ENCODE data around the gene FRZB.
A peak's percentile ranks its signal among the peaks of the same experiment; 100 is the strongest.
"Not testable (repeated sequence)": the region's sequence is repeated elsewhere in the genome, so short reads cannot be mapped to it uniquely, and the experiment has no call there.

FRZB gene, protein sequence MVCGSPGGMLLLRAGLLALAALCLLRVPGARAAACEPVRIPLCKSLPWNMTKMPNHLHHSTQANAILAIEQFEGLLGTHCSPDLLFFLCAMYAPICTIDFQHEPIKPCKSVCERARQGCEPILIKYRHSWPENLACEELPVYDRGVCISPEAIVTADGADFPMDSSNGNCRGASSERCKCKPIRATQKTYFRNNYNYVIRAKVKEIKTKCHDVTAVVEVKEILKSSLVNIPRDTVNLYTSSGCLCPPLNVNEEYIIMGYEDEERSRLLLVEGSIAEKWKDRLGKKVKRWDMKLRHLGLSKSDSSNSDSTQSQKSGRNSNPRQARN

GRCh38 chr2:182866461-182867406 is at the start of gene FRZB:
TSS of gene FRZB (minus strand) at chr2:182866637. CDS start at chr2:182866552, 85 bp downstream.
- peak; percentile 12 for DNase-seq

GRCh38 chr2:182915369-182916326 is 49.2 kb upstream of the FRZB start:
- DNase-seq, result no peak

GRCh38 chr2:182914852-182915251 is 48.4 kb upstream of the FRZB start:
- no peak for DNase-seq

DNA sequence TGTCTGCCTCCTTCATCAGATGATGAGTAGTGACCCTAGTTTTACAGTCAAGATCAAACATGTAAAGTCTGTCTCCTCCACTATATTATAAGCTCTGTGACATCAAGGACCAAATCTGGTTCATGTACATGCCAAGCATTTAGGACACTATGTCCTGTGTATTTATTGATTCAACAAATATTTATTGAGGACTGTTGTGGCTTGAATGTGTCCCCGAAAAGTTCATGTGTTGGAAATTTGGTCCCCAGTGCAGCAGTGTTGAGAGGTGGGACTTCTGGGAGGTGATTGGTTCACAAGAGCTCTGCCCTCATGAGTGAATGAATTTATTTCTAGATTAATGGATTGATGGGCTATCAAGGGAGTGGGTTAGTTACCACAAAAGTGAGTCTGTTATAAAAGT is 46.6 kb upstream of the FRZB start:
- DNase-seq, result no peak

GRCh38 chr2:182912518-182912915 is 46.1 kb upstream of the FRZB start:
- DNase-seq, result no peak

DNA sequence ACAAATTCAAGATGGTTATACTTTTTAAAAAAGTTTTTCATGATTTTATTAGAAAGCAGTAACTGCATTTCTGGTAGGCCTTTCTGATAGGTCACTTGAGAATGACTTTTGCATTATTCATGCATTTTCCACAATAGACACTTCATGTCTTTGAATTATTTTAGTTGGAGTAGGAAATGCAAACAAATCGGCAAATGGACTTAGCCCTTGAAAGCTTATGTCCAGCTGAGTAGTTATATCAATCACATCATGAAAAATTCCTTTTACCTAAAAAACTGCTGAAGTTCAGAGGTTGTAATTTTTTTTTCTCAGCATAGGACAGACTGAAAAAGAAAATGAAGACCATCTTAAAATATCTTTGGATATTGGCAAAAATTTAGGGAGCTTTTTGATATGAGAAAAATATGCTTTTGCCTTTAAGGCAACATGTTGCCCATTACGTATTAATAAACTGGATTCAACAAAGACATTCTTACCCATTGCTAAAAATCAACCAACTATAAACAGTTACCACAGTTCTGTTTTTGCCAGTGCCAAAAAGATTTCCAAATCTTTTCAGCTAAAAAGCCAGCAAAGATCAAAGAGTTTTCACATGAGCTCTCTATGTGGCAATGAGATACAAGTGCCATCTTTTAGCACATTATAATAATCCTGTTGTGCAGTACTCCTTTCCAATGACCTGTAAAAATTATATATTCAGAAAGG is 45.5 kb upstream of the FRZB start:
- no peak for DNase-seq

DNA sequence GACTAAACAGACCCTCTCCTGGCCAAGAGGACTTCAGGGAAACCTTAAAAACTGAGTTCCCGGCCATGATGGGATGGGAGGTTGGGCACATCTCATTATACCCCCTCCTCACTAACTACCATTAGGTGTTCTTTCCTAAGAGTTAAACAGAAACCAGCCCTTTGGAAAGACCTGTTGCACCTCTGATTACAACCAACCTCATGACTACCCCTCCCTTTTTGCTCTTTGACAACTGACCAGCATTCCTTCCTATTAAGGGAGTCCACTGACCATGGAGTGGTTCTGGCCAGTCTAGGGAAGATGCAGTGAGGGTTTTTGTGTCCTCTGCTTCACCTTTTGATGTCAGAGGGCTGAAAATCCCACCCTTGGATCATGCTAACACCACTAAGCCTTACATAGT is 44.5 kb upstream of the FRZB start:
- DNase-seq, result no peak

- no peak for DNase-seq
Measured at GRCh38 chr2:182907081-182907830, 40.8 kb upstream of the FRZB start.

GRCh38 chr2:182906454-182906853 is 40.0 kb upstream of the FRZB start:
- DNase-seq, result no peak

DNA sequence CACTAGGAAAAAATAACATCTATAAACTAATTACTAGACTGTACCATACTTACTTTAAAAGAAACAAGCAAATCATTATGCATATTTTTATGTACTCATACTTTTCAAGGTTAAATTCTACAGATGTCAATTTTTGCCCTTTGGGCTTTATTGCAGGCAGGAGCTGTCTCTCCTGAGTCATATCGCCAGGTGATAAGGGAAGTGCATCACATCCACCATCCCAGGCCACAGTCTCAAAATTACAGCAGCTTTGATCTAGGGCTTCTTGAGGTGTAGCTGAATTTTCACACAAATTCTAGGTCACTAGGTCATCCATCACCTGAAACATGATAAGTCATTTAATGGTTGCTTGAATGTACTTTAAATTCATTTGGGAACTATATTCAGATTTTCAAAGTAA is 38.4 kb upstream of the FRZB start:
- no peak for DNase-seq

DNA sequence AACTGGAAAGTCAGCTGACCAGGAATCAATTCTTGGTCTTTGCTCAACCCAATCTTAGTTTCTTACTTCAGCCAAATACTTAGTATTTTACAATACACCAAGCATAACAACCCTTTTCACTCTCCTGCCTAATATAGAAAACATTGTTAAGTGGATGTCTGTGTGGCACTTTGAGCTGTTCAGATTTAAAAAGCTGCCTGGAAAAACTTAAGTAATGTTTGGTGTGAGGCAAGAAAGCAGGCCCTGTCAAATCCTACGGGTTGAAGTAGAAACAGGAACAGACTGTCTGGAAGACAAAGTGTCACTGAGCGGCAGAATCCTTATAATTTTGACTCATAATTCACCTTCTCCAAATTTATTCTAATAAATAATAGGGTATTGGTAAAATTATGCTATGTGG is 37.1 kb upstream of the FRZB start:
- DNase-seq, result no peak

GRCh38 chr2:182901748-182902147 is 35.3 kb upstream of the FRZB start:
- no peak for DNase-seq

GRCh38 chr2:182898718-182899117 is 32.3 kb upstream of the FRZB start:
- DNase-seq, result no peak

GRCh38 chr2:182897137-182897536 is 30.7 kb upstream of the FRZB start:
- DNase-seq, result no peak

DNA sequence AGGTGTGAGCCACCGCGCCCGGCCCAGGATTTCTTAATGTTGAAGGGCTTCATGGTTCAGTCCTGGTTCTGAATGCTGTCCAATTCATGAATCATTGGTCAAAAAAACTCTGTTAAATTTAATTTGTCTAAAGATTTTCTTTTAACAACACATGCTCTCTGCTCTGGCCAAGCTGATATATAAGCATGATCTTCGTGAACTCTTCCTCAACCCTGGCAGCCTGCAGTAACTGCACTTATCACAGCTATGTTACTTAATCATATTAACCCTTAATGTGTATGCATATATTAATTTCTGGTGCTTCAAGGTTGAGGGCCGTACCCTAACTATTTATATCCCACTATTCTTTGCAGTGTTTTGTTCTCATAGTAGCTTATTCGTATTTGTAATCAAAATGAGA is 29.4 kb upstream of the FRZB start:
- DNase-seq, result no peak

GRCh38 chr2:182895169-182895568 is 28.7 kb upstream of the FRZB start:
- no peak for DNase-seq

GRCh38 chr2:182894174-182894573 is 27.7 kb upstream of the FRZB start:
- no peak for DNase-seq

GRCh38 chr2:182893666-182894065 is 27.2 kb upstream of the FRZB start:
- DNase-seq, result no peak

GRCh38 chr2:182893035-182893434 is 26.6 kb upstream of the FRZB start:
- not testable (repeated sequence) for DNase-seq

DNA sequence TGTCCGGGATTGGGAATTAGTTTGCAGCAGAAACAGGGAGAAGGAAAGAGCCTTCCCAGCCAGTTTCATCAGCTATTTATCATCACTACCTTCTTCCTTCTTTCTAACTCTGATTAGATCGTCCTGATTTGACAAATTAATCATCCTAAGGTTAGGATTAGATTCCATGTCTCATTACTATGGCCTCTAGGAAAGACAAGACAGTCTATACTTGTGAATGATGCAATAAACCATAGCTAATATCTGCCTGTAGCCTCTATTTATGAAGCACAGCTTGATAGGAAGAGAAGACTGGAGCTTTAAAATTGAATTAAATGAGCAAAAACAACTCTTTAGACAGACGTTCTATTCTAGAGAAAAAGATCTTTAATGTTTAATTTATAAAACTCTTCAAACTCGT is 25.2 kb upstream of the FRZB start:
- no peak for DNase-seq

- DNase-seq, result no peak
Measured at GRCh38 chr2:182890773-182891378, 24.4 kb upstream of the FRZB start.
